Endothelial cell of umbilical vein (primary cell): ENCODE data around the gene CALML5. TPM values are rescaled to one million over a fixed set of nuclear protein-coding genes. Genes with fewer than 3 reads are reported as not detected.

Experiments
- BruUV-seq: library from RNA; stranded (reverse); fragments of 400-500 nt; replicated peaks from 2 replicates; lab custom pipeline; 2021; lab: Mats Ljungman, UMichigan
- CTCF ChIA-PET: fragments of 300-600, 350-600 bp; sonication (Branson Sonifier 250); formaldehyde crosslinking; loops from one replicate; lab custom pipeline; 2021; ENCODE audit warnings: antibody characterized with exemption, inconsistent platforms; lab: Charles Lee
- POLR2A ChIA-PET: fragments of 300-600, 350-600 bp; sonication (Branson Sonifier 250); formaldehyde crosslinking; loops from one replicate; lab custom pipeline; 2021; ENCODE audit warnings: antibody characterized with exemption, inconsistent platforms; lab: Charles Lee
- DNase-seq: peaks from one replicate; pipeline ENCODE4 v3.0.0-alpha.2; 2011; ENCODE audit warnings: low read depth, low spot score
- FAIRE-seq: peaks from 2 replicates; lab custom pipeline; 2011; peaks lifted over from hg19 to GRCh38; lab: Jason Lieb, UNC
- H2AFZ ChIP-seq: 2 replicates; pipeline ENCODE4 v1.6.0; 2012; ENCODE audit warnings: low read depth, low read length, control low read depth, inconsistent platforms
- H3K27ac ChIP-seq: 2 replicates; pipeline ENCODE4 v1.5.1; 2011; ENCODE audit warnings: low read depth, mild to moderate bottlenecking, control low read depth, low read length, moderate library complexity; ENCODE audit not compliant: insufficient read depth
- H3K27me3 ChIP-seq, 2 experiments: 2 replicates each; pipeline versions ENCODE4 v1.6.0 to v1.6.1; 2011; ENCODE audit warnings: low read length in 2 of 2, mixed read lengths in 1 of 2; ENCODE audit not compliant: control insufficient read depth in 2 of 2, insufficient read depth in 2 of 2
- H3K36me3 ChIP-seq, 2 experiments: 2 replicates in 1 of 2; 3 replicates in 1 of 2; pipeline ENCODE4 v1.5.1; 2011; ENCODE audit warnings: low read length in 2 of 2, mild to moderate bottlenecking in 1 of 2, moderate library complexity in 1 of 2; ENCODE audit not compliant: control insufficient read depth in 2 of 2, insufficient read depth in 2 of 2; ENCODE audit errors: extremely low read depth in 1 of 2
- H3K4me1 ChIP-seq: 3 replicates; pipeline ENCODE4 v1.5.1; 2011; ENCODE audit warnings: mild to moderate bottlenecking, low read length; ENCODE audit not compliant: control insufficient read depth, insufficient read depth; ENCODE audit errors: extremely low read depth
- H3K4me2 ChIP-seq: 2 replicates; pipeline ENCODE4 v1.6.1; 2011; ENCODE audit warnings: low read length, control low read depth, mixed read lengths; ENCODE audit not compliant: insufficient read depth
- H3K4me3 ChIP-seq, 3 experiments: fragments of 200-600 bp in 1 of 3; sonication (generic), shearing (Covaris generic) in 1 of 3; replicated peaks in 1 of 3; 2 replicates each; pipeline ENCODE4 v1.5.1; 2011 to 2016; ENCODE audit warnings: control low read depth in 3 of 3, low read length in 3 of 3, mild to moderate bottlenecking in 2 of 3, inconsistent platforms in 1 of 3, low read depth in 1 of 3, moderate library complexity in 1 of 3; ENCODE audit not compliant: insufficient read depth in 1 of 3
- H3K79me2 ChIP-seq: 2 replicates; pipeline ENCODE4 v1.6.0; 2012; ENCODE audit warnings: low read length, inconsistent platforms; ENCODE audit not compliant: control insufficient read depth, insufficient read depth
- H3K9ac ChIP-seq: replicated peaks from 2 replicates; pipeline ENCODE3; 2011; ENCODE audit warnings: low read length, control low read depth; ENCODE audit not compliant: insufficient read depth; ENCODE audit errors: extremely low read depth
- H3K9me1 ChIP-seq: replicated peaks from 3 replicates; pipeline ENCODE4 v1.6.0; 2011; ENCODE audit warnings: mild to moderate bottlenecking, low read length; ENCODE audit not compliant: control insufficient read depth, insufficient read depth; ENCODE audit errors: extremely low read depth
- H3K9me3 ChIP-seq: replicated peaks from 2 replicates; pipeline ENCODE4 v1.5.1; 2012; ENCODE audit warnings: low read length, inconsistent platforms; ENCODE audit not compliant: control insufficient read depth, insufficient read depth
- H4K20me1 ChIP-seq: replicated peaks from 2 replicates; pipeline ENCODE3; 2011; ENCODE audit warnings: mild to moderate bottlenecking, low read length; ENCODE audit not compliant: control insufficient read depth, insufficient read depth; ENCODE audit errors: extremely low read depth
- EZH2 ChIP-seq: IDR thresholded peaks from 2 replicates; pipeline ENCODE4 v1.6.1; 2012; ENCODE audit warnings: borderline replicate concordance, low read depth, mild to moderate bottlenecking, moderate library complexity, low read length, inconsistent platforms; ENCODE audit not compliant: severe bottlenecking
- FOS ChIP-seq: IDR thresholded peaks from 2 replicates; pipeline ENCODE4 v1.6.1; 2011; ENCODE audit warnings: mild to moderate bottlenecking, low read length, moderate library complexity, borderline replicate concordance; ENCODE audit not compliant: insufficient read depth
- GATA2 ChIP-seq: IDR thresholded peaks from 2 replicates; pipeline ENCODE4 v1.7.0; 2011; ENCODE audit warnings: low read depth, mild to moderate bottlenecking, moderate library complexity, mixed read lengths, low read length; ENCODE audit not compliant: insufficient read length, insufficient read depth
- JUN ChIP-seq: IDR thresholded peaks from 2 replicates; pipeline ENCODE4 v1.6.1; 2011; ENCODE audit warnings: borderline replicate concordance, low read depth; ENCODE audit not compliant: insufficient read length, insufficient read depth
- MYC ChIP-seq: IDR thresholded peaks from one replicate; pipeline ENCODE4 v1.6.1; 2011; ENCODE audit warnings: mild to moderate bottlenecking, low read depth, low read length
- POLR2A ChIP-seq: IDR thresholded peaks from 2 replicates; pipeline ENCODE4 v1.6.1; 2012; ENCODE audit warnings: low read depth, mild to moderate bottlenecking, control low read depth, low read length
- POLR2AphosphoS5 ChIP-seq: IDR thresholded peaks from 2 replicates; pipeline ENCODE4 v1.6.1; 2012; ENCODE audit warnings: low read depth, mild to moderate bottlenecking, control low read depth, low read length, moderate library complexity; ENCODE audit not compliant: insufficient read depth
- dilution Hi-C: fragments of 300-500 bp; cut with MboI; formaldehyde crosslinking; loops from one replicate; pipeline ENCODE4 v1.15.0; 2019; ENCODE audit warnings: low sequenced_read_pairs; ENCODE audit not compliant: extremely low pct_ligation_motif_present
- intact Hi-C: fragments of 100-400 bp; cut with micrococcal nuclease; formaldehyde crosslinking; loops from one replicate; pipeline ENCODE4 v1.10.0; 2022
- polyA plus RNA-seq, 4 experiments: library from polyadenylated mRNA; depleted of rRNA in 3 of 4; stranded (reverse) in 3 of 4; unstranded in 1 of 4; fragments of >200 nt; gene quantifications; 2 replicates each; pipeline versions ENCODE4 v1.2.1 to v1.2.3, GENCODE V29; 2011 to 2012; ENCODE audit warnings: missing spikeins in 1 of 4
- total RNA-seq: library from RNA; stranded (reverse); gene quantifications from 2 replicates; pipeline ENCODE4 v1.2.3, GENCODE V29; 2021
- TF ChIP-seq, protein P1 (sequence below): IDR thresholded peaks from 2 replicates; pipeline ENCODE4 v1.6.1; 2011; ENCODE audit not compliant: insufficient read depth, insufficient read length
- TF ChIP-seq, protein P2 (sequence below), 2 donors: IDR thresholded peaks; 1 replicate in 1 of 2; 2 replicates in 1 of 2; pipeline ENCODE4 v1.5.1; 2011; ENCODE audit warnings: low read length in 2 of 2, mild to moderate bottlenecking in 2 of 2, moderate library complexity in 2 of 2, control low read depth in 1 of 2, inconsistent platforms in 1 of 2, low read depth in 1 of 2; ENCODE audit not compliant: insufficient read depth in 1 of 2; ENCODE audit errors: extremely low read depth in 1 of 2

CALML5 gene
- total and polyA plus RNA-seq, 2 donors (not counting 3 experiments of a cell fraction or from before 2014, with no cell fraction given), result not detected

GRCh38 chr10:5518143-5518542 lies 18.8 kb upstream of the CALML5 start:
- H3K79me2 ChIP-seq, result no peaks in the 10 kb centered on the region
- BruUV-seq, result no TSS peak
- no peak overlapping the region for H2AFZ ChIP-seq
- no peaks in the 10 kb centered on the region for H3K9me1 ChIP-seq
- no peaks in the 10 kb centered on the region for H4K20me1 ChIP-seq
- FAIRE-seq (no peak), DNase-seq (no peak)
- ChIA-PET CTCF (interaction anchor here (0.6 kb wide), 1 partner anchor 178 kb away, joined by 3 read pairs; no protein-coding TSS in a partner anchor), POLR2A (no interaction called here)
- intact Hi-C loops, result no loop called here
- H3K4me1 ChIP-seq, result no peaks in the 10 kb centered on the region
- no peak overlapping the region for H3K4me3 ChIP-seq
- H3K36me3 ChIP-seq, result no peaks in the 10 kb centered on the region
- dilution Hi-C loops, result no loop called here
- no peak overlapping the region for H3K27ac ChIP-seq
- H3K9ac ChIP-seq, result no peak overlapping the region
- H3K27me3 ChIP-seq, result peaks cover 4 to 14% of the 10 kb centered on the region in 2 experiments
- no peak overlapping the region for H3K4me2 ChIP-seq
- no peaks in the 10 kb centered on the region for H3K9me3 ChIP-seq
- TF ChIP-seq, protein P1, sequence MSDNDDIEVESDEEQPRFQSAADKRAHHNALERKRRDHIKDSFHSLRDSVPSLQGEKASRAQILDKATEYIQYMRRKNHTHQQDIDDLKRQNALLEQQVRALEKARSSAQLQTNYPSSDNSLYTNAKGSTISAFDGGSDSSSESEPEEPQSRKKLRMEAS, result no peak
- TF ChIP-seq JUN (no peak), GATA2 (no peak), POLR2AphosphoS5 (no peak), FOS (no peak), EZH2 (no peak), POLR2A (no peak)

DNA sequence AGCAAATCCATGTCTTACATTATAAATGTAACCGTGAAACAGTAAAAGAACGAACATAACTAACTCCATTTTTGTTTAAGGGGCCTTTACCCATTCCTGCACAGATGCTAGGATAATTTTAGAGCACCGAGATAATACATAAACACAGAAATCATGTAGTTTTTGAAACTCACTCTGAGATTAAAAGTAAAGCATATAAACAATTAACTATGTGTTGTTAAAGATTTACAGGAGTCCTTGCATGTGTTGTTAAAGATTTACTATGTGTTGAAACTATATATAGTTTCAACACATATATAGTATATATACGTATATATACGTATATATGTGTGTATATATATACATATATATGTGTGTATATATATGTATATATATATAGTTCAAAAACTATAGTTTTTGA lies 18.2 kb upstream of the CALML5 start:
- no peaks in the 10 kb centered on the region for H3K9me3 ChIP-seq
- no peak overlapping the region for H3K9ac ChIP-seq
- no peaks in the 10 kb centered on the region for H3K9me1 ChIP-seq
- H3K27ac ChIP-seq, result no peak overlapping the region
- peaks cover 4 to 14% of the 10 kb centered on the region in 2 experiments for H3K27me3 ChIP-seq
- TF ChIP-seq GATA2 (no peak), FOS (no peak), MYC (no peak), POLR2AphosphoS5 (no peak)
- TF ChIP-seq, protein P2, sequence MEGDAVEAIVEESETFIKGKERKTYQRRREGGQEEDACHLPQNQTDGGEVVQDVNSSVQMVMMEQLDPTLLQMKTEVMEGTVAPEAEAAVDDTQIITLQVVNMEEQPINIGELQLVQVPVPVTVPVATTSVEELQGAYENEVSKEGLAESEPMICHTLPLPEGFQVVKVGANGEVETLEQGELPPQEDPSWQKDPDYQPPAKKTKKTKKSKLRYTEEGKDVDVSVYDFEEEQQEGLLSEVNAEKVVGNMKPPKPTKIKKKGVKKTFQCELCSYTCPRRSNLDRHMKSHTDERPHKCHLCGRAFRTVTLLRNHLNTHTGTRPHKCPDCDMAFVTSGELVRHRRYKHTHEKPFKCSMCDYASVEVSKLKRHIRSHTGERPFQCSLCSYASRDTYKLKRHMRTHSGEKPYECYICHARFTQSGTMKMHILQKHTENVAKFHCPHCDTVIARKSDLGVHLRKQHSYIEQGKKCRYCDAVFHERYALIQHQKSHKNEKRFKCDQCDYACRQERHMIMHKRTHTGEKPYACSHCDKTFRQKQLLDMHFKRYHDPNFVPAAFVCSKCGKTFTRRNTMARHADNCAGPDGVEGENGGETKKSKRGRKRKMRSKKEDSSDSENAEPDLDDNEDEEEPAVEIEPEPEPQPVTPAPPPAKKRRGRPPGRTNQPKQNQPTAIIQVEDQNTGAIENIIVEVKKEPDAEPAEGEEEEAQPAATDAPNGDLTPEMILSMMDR (IDR thresholded peaks at IDR 0.05; ENCODE audit: extremely low read depth in 1 of 2, insufficient read depth in 1 of 2, low read depth in 1 of 2, low read length in 2 of 2), result no peak
- TF ChIP-seq, protein P1, result no peak
- dilution Hi-C loops (no loop called here), intact Hi-C loops (no loop called here)
- H4K20me1 ChIP-seq, result no peaks in the 10 kb centered on the region
- ChIA-PET CTCF (no interaction called here), POLR2A (no interaction called here)
- no peak for FAIRE-seq
- DNase-seq, result no peak
- H3K4me2 ChIP-seq, result no peak overlapping the region
- no peak overlapping the region for H2AFZ ChIP-seq
- H3K4me3 ChIP-seq, result no peak overlapping the region
- H3K4me1 ChIP-seq, result no peaks in the 10 kb centered on the region
- no peaks in the 10 kb centered on the region for H3K36me3 ChIP-seq
- H3K79me2 ChIP-seq, result no peaks in the 10 kb centered on the region
- BruUV-seq, result no TSS peak
